Ishikawa (cell line): Measurements from ENCODE around the gene GAS2L2.

Experiments used
- CEBPB ChIP-seq: IDR thresholded peaks from 2 replicates; pipeline ENCODE4 v1.6.1; 2012
- CREB1 ChIP-seq: IDR thresholded peaks from 2 replicates; pipeline ENCODE4 v1.6.1; 2012; ENCODE audit warnings: low read depth
- EGR1 ChIP-seq: IDR thresholded peaks from 2 replicates; pipeline ENCODE4 v1.6.1; 2012
- EP300 ChIP-seq: IDR thresholded peaks from 2 replicates; pipeline ENCODE4 v1.6.1; 2012; ENCODE audit warnings: borderline replicate concordance
- FOXM1 ChIP-seq: IDR thresholded peaks from 2 replicates; pipeline ENCODE4 v1.6.1; 2012; ENCODE audit warnings: low read depth, borderline replicate concordance
- NFIC ChIP-seq: IDR thresholded peaks from 2 replicates; pipeline ENCODE4 v1.6.1; 2012
- RAD21 ChIP-seq: IDR thresholded peaks from 2 replicates; pipeline ENCODE4 v1.6.1; 2012; ENCODE audit warnings: low read depth
- YY1 ChIP-seq: IDR thresholded peaks from 2 replicates; pipeline ENCODE4 v1.6.1; 2012; ENCODE audit warnings: low read depth
- ZBTB7A ChIP-seq: IDR thresholded peaks from 2 replicates; pipeline ENCODE4 v1.6.1; 2012; ENCODE audit warnings: low read depth
- TF ChIP-seq, protein P1 (sequence below): IDR thresholded peaks from 2 replicates; pipeline ENCODE4 v1.6.1; 2012; ENCODE audit warnings: low read depth, mild to moderate bottlenecking
- TF ChIP-seq, protein P2 (sequence below): IDR thresholded peaks from 2 replicates; pipeline ENCODE4 v1.6.1; 2012
- TF ChIP-seq, protein P3 (sequence below): IDR thresholded peaks from 2 replicates; pipeline ENCODE4 v1.6.1; 2012

DNA sequence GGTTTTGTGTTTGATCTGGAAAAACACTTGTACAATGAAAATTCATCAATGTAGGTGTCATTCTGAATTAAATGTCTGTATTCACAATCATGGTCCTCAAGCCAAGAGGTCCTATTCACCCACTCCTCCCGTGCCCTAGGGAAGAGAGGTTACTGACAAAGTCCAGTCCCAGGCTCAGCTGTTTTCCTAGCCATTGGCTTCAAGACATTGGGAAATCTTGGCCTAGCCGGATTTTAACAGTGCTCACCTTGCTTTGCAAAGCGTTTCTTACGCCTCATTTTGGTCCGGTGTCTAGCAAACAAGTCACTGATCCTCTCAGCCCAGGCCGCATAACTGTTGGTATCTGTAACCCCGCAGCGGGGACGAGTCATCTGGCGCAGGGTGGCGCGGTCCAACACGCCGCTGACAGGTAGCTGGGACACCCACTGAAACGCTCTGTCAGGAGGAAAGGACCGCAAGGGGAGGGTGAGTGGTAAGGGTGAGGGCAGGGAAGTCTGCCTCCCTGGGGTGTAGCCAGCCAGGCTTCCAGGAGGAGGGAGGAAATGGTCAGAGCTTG is 25.7 kb upstream of the GAS2L2 start:
- TF ChIP-seq CEBPB (no peak), FOXM1 (no peak), CREB1 (no peak), EP300 (no peak), EGR1 (no peak), YY1 (no peak), ZBTB7A (no peak), NFIC (no peak), RAD21 (no peak)
- TF ChIP-seq, protein P1, sequence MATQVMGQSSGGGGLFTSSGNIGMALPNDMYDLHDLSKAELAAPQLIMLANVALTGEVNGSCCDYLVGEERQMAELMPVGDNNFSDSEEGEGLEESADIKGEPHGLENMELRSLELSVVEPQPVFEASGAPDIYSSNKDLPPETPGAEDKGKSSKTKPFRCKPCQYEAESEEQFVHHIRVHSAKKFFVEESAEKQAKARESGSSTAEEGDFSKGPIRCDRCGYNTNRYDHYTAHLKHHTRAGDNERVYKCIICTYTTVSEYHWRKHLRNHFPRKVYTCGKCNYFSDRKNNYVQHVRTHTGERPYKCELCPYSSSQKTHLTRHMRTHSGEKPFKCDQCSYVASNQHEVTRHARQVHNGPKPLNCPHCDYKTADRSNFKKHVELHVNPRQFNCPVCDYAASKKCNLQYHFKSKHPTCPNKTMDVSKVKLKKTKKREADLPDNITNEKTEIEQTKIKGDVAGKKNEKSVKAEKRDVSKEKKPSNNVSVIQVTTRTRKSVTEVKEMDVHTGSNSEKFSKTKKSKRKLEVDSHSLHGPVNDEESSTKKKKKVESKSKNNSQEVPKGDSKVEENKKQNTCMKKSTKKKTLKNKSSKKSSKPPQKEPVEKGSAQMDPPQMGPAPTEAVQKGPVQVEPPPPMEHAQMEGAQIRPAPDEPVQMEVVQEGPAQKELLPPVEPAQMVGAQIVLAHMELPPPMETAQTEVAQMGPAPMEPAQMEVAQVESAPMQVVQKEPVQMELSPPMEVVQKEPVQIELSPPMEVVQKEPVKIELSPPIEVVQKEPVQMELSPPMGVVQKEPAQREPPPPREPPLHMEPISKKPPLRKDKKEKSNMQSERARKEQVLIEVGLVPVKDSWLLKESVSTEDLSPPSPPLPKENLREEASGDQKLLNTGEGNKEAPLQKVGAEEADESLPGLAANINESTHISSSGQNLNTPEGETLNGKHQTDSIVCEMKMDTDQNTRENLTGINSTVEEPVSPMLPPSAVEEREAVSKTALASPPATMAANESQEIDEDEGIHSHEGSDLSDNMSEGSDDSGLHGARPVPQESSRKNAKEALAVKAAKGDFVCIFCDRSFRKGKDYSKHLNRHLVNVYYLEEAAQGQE = no peak
- TF ChIP-seq, protein P2, sequence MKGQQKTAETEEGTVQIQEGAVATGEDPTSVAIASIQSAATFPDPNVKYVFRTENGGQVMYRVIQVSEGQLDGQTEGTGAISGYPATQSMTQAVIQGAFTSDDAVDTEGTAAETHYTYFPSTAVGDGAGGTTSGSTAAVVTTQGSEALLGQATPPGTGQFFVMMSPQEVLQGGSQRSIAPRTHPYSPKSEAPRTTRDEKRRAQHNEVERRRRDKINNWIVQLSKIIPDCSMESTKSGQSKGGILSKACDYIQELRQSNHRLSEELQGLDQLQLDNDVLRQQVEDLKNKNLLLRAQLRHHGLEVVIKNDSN = no peak
- TF ChIP-seq, protein P3, sequence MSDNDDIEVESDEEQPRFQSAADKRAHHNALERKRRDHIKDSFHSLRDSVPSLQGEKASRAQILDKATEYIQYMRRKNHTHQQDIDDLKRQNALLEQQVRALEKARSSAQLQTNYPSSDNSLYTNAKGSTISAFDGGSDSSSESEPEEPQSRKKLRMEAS = no peak
